NCI-H146 treated with DMSO at 0.1 percent for 48 hours (cell line): ENCODE results near the gene TRIM17.
A peak's percentile ranks its signal among the peaks of the same experiment; 100 is the strongest.

Experiments
- DNase-seq: peaks from one replicate; lab custom pipeline; 2025; ENCODE audit not compliant: unreplicated experiment; lab: John Stamatoyannopoulos, UW

TRIM17 gene

DNA sequence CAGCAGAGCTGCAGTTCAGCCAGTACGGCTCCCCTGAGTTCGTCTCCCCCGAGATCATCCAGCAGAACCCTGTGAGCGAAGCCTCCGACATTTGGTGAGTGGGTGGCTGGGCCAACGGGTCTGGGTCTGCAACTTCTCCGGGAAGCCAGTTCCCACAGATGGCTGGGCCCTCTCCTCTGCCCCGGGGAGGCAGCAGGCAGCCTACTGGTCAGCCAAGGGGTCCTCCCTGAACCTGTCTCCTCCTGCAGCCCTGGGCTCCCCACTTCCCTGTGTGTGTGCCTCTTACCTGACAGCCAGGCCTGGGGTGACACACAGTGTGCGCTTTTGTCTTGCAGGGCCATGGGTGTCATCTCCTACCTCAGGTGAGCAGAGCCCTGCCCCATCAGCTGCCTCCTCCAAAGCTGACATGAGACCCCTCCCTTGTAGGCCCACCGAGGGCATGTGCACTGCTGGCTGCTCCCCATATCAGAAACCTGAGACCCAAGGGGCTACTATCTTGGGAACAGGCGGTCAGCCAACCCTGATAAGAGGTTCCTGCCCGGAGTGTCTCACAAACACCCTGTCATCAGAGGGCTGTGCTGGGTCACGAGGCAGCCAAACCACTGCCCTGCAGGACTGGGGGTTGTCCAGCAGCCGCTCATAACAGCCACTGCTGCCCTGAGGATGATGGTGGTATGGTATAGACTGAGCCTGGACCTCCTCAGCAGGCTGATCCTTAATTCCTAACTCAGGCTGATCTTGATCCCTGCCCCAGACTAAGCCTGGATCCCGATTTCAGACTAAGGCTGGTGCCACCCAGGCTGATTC, 47.7 kb downstream of the TRIM17 start:
- DNase-seq: no peak

GRCh38 chr1:228367798-228368791, 48.6 kb downstream of the TRIM17 start:
- DNase-seq: peak; percentile 21

DNA sequence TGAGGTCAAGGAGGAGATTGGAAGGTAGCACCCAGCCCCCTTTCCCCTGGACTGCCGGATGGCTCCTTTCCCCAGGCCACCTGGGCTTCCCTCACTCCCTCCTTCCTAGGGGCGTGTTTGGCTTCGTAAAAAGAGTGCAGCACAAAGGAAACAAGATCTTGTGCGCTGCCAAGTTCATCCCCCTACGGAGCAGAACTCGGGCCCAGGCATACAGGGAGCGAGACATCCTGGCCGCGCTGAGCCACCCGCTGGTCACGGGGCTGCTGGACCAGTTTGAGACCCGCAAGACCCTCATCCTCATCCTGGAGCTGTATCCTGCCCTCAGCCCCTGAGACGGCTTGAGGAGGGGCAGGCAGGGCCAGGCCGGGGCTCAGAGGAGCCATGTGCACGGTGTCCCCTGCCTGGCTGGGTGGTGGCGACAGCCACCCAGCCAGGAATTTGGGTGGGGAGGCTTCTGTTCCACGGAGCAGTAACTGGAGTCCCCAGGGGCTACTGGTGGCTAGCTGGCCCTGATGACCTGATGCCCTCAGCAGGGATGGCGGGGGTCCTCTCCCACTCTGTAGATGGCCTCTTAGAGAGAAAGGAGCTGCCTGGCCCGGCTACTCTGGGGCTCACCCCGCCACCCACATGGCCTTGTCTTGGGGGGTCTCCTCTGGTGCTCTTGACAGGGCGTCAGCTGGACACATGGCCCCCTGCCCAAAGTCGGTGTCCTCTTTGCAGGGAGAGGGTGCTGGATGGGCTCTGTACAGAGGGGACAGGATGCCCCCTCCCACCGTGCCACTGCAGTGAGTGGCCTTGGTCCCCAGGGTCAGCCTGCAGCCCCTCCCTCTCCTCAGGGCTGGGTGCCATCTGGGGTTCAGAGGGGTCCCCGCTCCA, 49.6 kb downstream of the TRIM17 start:
- no peak for DNase-seq

DNA sequence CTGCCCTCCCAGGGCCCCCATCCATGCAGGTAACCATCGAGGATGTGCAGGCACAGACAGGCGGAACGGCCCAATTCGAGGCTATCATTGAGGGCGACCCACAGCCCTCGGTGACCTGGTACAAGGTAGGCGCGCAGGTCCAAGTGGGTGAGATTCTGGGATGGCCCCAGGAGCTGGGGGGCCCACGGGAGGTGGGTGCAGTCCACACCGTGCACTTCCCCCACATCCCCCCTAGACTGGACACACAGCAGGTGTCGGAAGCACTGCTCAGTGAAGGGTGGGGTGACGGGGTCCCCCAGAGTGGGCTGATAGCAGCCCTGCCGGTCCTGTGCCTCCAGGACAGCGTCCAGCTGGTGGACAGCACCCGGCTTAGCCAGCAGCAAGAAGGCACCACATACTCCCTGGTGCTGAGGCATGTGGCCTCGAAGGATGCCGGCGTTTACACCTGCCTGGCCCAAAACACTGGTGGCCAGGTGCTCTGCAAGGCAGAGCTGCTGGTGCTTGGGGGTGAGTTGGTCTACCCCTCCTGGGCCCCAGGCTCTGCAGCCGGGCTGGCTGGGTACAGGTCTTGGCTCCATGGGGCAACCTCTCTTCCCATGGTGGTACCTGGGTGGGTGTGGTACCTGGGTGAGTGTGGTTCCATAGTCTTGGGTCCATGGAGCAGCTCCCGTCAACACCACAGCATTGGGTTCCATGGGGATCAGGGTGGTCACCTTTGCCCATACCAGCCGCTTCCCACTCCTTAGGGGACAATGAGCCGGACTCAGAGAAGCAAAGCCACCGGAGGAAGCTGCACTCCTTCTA, 50.4 kb downstream of the TRIM17 start:
- no peak for DNase-seq

DNA sequence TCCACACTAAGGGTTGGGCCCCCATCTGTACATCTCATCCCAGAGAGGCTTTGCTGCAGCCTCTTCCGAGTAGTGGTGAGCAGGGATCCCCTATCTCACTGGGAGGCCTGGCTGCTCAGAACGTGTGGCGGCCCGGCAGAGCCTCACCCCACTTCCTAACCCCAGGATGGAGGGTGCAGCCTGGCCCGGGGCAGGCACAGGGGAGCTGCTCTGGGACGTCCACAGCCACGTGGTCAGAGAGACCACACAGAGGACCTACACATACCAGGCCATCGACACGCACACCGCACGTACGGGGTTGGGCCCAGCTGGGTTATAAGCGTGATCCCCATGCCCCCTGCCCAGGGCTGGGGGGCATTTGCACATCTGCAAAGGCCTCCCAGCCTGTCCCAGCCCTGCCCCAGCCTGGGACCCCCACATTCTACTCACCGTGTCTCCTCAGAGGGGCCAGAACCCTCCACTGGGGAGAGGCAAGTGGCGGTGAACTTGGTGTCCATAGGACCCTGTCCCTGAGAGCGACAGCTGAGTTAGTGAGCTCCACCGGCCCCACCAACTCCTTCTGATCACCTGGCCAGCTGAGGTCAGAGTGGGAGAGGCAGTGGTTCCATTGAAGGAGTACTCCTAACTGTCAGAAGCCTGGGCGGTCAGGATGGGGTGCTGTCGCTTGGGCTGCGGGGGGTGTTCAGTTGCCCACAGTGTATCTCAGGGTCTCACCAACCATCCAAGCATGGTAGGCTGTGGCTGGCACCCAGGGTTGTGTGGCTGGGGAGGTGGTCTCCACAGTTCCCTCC, 51.2 kb downstream of the TRIM17 start:
- DNase-seq: no peak

DNA sequence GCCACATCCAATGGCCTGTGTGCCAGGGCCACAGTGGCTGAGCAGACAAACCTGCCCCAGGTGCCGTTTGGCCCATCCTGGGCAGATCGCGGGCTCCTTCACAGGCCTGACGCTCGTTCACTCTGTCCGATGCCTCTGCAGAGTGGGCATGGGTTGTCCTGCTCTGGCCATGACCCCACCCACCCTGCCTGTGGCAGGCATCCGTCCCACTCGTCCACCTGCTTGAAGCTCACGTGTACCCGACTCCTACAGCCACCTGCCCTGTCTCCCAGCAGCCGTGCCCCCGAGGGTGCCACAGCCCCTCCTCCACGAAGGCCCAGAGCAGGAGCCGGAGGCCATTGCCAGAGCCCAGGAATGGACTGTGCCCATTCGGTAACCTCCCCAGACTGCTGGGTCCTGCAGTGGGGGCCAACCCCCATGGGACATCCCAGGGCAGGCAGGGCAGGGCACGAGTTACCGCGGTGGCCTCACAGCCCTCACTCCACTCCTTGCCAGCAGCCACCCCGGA, 51.9 kb downstream of the TRIM17 start:
- no peak for DNase-seq

DNA sequence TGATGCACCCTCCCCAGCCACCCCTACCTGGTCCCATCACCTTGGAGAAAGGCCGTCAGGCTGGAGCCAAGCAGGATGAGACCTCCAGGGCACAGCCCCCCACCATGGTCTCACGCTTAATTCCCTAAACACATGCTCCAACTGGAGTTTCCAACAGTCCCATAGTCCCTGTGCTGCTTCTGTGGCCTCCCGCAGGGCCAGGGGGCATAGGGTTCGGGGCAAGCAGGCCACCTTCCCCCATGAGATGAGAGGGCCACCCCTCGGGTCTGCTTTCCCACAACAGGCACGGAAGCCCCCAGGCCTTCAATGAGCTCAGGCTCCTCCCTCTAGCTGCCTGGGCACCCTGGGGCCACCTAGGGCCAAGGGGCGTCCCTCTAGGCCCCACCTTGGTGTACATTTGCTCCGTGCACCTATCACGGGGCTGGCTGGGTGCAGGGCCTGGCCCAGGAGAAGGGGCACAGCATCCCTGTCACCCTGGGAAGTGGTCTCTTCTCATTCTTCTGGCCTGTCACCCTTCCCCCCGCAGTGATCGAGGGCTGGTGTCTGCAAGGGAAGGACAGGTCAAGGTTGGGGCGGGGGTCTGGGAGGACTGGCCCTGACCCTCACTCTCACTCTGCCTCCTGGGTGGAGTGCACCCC, 52.5 kb downstream of the TRIM17 start:
- no peak for DNase-seq

DNA sequence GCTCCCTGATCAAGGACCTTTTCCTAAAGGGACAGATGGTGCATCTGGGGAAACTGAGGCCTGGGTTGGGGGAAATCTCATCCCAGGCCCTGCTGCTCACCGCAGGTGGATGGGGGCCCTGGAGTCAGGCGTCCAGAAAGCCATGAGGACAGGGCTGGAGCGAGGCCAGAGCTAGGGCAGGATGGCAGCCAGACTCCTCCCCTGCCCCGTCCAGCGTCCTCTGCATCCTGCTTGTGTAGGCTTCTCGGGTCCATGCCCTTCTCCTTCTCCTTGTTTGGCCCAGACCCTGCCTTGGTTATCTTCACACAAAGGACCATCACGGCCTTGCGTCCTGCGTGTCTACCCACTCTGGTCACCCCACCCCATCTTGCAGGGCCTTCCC, 53.0 kb downstream of the TRIM17 start:
- no peak for DNase-seq

DNA sequence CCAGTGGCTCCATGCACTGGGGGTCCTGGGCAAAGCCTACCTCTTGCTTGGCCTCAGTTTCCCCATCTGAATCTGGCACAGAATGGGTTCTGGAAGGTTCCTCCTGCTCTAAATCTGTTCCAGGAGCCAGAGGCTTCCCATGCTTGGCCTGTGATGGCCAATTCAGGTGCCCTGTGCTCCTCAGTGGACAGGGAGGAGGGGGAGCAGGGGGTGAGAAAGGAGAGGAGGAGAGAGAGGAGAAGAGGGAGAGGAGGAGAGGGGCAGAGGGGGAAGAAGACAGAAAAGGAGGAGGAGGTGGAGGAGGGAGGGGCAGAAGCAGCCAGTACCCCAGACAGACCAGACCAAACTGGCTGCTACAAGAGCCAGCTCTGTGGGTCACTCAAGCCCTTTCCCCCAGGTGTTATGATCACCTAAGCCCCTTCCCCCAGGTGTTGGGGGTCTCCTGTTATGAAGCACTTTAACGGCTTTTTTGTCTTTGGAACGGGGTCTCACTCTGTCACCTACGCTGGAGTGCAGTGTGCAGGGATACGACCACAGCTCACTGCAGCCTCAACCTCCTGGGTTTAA, 53.7 kb downstream of the TRIM17 start:
- DNase-seq: no peak

GRCh38 chr1:228362141-228362883, 54.3 kb downstream of the TRIM17 start:
- DNase-seq: no peak

GRCh38 chr1:228361314-228362140, 55.1 kb downstream of the TRIM17 start:
- no peak for DNase-seq

DNA sequence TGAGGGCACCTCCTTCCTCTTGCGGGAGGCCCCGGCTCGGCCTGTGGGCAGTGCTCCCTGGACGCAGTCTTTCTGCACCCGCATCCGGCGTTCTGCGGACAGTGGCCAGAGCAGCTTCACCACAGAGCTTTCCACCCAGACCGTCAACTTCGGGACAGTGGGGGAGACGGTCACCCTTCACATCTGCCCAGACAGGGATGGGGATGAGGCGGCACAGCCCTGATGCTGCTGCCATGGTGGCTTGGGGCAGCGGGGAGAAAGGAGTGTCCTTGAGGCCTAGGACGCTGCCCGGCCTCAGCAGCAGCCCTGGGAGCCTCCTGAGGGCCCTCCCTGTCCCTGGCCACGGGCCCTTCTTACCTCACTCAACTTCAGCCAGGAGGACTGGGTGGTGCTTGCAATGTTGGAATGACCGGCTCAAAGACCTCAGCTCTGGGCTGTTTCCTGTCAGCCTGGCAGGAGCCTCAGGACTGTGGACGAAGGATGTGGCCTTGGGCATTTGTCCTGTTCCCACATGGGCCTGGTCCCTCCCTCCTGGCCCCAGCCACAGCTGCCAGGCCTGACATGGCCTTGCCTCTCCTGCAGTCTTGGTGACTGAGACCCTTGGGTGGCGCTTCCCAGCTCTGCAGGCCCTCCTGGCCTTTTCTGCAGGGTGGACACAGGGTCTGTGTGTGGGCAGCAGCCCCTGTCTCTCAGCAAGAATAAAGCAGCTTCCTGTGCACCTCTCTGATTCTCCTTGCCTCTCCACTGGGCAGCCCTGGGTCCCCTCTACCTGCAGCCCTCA, 55.9 kb downstream of the TRIM17 start:
- DNase-seq: no peak

DNA sequence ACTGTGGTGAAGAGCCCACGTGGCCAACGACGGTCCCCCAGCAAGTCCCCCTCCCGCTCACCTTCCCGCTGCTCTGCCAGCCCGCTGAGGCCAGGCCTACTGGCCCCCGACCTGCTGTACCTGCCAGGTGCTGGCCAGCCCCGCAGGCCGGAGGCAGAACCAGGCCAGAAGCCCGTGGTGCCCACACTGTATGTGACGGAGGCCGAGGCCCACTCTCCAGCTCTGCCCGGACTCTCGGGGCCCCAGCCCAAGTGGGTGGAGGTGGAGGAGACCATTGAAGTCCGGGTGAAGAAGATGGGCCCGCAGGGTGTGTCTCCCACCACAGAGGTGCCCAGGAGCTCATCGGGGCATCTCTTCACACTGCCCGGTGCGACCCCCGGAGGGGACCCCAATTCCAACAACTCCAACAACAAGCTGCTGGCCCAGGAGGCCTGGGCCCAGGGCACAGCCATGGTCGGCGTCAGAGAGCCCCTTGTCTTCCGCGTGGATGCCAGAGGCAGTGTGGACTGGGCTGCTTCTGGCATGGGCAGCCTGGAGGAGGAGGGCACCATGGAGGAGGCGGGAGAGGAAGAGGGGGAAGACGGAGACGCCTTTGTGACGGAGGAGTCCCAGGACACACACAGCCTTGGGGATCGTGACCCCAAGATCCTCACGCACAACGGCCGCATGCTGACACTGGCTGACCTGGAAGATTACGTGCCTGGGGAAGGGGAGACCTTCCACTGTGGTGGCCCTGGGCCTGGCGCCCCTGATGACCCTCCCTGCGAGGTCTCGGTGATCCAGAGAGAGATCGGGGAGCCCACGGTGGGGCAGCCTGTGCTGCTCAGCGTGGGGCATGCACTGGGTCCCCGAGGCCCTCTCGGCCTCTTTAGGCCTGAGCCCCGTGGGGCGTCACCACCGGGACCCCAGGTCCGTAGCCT, 56.8 kb downstream of the TRIM17 start:
- DNase-seq: no peak

GRCh38 chr1:228358764-228359612, 57.7 kb downstream of the TRIM17 start:
- no peak for DNase-seq
